Stimulated activated CD4-positive, alpha-beta T cell treated with anti-CD3 and anti-CD28 coated beads, Interleukin-15, amount 100 ng/mL, for 1 hour (primary cell): ENCODE measurements around the gene ALPL.
"Not testable (repeated sequence)": the region's sequence is repeated elsewhere in the genome, so short reads cannot be mapped to it uniquely, and the experiment has no call there.

Experiments used
- DNase-seq, 2 donors: peaks; one replicate each; pipeline ENCODE4 v3.0.0-alpha.2; 2020; ENCODE audit warnings: low read depth in 1 of 2, low spot score in 1 of 2

The ALPL gene

GRCh38 chr1:21553116-21553926 is 44.1 kb downstream of the ALPL start:
- DNase-seq, result no peak

GRCh38 chr1:21559788-21560567 is 50.8 kb downstream of the ALPL start:
- DNase-seq, result no peak

DNA sequence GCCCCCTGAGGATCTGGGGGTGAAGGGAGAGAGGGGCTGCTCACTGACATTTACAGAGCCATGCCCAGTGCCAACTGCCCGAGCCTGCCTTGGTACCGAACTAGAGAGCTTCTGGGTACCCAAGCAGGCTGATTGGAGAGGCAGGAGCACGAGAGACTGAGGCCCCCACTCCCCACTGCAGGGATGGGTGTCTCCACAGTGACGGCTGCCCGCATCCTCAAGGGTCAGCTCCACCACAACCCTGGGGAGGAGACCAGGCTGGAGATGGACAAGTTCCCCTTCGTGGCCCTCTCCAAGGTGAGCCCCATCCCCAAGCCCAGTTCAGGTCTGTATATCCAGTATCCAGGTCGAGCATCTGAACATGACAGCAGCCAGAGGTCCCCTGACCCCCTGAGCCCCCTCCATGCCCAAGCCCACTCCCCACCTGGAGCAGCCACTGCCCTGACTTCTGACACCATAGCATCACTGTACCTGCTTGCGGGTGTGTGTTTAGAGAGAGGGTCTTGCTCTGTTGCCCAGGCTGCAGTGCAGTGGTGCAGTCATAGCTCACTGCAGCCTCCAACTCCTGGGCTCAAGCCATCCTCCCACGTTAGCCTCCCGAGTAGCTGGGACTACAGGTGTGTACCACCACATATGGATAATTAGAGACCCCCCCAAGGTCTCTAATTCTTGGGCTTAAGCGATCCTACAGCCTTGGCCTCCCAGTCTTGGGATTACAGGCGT is 51.9 kb downstream of the ALPL start:
- no peak for DNase-seq

DNA sequence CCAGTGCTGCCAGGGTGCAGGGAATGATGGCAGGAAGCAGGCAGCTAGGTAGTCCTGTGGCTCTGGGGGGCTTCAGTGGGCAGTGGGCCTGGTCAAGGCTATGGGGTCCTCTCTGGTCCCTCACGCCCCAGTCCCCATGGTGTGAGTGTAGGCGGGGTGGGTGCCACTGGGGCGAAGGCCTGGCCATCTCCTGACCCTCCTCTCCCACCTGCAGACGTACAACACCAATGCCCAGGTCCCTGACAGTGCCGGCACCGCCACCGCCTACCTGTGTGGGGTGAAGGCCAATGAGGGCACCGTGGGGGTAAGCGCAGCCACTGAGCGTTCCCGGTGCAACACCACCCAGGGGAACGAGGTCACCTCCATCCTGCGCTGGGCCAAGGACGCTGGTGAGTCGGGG is 53.7 kb downstream of the ALPL start:
- no peak for DNase-seq

- no peak for DNase-seq
Observed at GRCh38 chr1:21563971-21564370, 54.7 kb downstream of the ALPL start.

GRCh38 chr1:21564521-21565095 is 55.4 kb downstream of the ALPL start:
- no peak for DNase-seq

- DNase-seq, result no peak
Observed at GRCh38 chr1:21565285-21565684, 56.1 kb downstream of the ALPL start.

- not testable (repeated sequence) for DNase-seq
Observed at GRCh38 chr1:21566361-21566760, 57.1 kb downstream of the ALPL start.

- no peak for DNase-seq
Observed at GRCh38 chr1:21567241-21568005, 58.2 kb downstream of the ALPL start.

DNA sequence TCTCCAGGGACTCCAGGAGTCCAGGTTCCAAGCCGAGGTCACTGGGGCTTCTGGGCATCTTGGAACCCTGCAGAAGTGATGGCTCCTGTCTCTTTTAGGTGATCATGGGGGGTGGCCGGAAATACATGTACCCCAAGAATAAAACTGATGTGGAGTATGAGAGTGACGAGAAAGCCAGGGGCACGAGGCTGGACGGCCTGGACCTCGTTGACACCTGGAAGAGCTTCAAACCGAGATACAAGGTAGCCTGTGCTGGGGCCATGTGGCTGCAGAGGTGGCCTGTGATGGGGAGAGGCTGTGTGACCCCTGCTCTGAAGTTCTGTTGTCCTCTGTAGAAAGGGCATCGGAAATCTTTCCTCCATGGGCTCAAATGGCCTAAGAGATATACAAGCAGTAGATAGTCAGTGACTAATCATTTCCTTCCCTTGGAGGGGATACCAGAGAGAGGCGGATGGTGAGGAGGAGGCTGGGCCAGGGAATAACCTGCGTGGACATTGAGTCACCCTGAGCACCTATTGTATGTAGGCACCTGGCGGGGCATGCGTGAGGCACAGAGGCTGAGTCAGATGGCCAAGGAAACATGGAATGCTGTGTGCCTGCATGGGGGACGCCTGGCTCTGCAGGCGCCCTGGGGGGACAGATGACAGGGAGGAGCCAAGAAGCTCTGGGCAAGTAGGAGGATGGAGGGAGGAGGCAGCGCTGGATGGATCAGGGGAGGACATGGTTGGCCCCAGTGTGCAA is 59.0 kb downstream of the ALPL start:
- no peak for DNase-seq

GRCh38 chr1:21568809-21569385 is 59.7 kb downstream of the ALPL start:
- DNase-seq, result no peak

DNA sequence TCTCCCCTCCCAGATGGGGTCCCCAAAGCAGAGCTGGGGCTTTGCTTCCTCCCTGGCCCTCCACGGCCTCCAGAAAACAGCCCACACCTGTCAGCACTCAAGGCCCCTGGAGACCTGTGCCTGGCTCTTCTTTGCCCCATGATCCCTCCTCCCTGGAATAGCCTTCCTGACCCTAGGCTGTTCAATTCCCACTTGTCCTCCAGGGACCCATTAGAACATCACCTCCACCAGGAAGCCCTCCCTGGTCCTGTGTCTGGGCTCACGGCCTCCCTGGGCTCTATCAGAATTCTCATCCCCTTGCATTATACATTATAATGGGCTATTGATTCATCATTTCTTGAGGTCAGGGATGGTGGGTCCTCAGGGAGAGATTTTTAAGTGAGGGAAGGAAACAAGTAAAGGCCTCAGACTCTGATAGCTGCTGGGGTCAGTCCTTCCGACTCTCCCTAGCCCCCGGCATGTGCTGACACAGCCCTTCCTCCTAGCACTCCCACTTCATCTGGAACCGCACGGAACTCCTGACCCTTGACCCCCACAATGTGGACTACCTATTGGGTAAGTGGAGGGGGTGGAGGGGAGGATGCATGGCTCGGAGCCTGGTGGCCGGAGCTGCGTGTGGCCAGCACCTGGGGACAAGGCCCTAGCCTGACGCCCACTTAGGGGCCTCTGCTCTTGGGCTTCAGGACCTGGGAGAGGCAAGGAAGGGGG is 60.8 kb downstream of the ALPL start:
- no peak for DNase-seq

DNA sequence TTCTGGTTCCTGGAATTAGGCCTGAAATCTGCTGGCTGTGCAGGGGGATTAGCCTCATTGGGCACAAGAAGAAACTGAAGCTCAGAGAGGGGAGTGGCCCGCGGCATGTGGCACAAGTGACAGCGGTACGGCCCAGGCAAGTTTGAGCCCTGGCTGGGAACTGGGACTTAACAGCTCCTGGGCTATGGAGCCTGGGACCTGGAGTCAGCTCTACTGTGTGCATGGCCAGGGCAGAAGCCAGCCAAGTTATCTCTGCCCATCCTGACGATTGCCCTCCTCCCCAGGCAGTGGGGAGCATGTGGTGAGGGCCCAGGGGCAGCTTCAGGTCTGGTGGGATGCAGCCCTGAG is 61.3 kb downstream of the ALPL start:
- DNase-seq, result no peak

DNA sequence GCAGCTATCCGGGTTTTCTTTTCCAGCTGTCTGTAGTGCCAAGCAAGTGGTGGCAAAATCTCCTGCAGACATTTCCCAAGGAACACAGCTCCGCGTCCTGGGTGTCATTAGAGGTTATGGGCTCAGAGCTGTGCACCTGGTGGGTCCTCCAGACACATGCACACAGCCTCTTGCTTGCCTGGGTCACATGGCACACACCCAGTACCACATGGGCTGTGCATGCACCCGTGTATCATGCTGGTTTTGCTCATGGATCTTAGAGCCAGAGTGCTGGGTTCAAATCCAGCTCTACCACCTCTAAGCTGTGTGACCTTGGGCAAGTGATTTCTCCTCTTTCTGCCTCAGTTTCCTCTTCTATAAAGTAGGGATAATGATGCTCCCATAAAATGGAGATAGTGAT is 61.7 kb downstream of the ALPL start:
- no peak for DNase-seq

GRCh38 chr1:21572221-21572620 is 63.0 kb downstream of the ALPL start:
- no peak for DNase-seq

GRCh38 chr1:21572735-21573277 is 63.6 kb downstream of the ALPL start:
- no peak for DNase-seq

- DNase-seq, result no peak
Observed at GRCh38 chr1:21573475-21573874, 64.3 kb downstream of the ALPL start.

DNA sequence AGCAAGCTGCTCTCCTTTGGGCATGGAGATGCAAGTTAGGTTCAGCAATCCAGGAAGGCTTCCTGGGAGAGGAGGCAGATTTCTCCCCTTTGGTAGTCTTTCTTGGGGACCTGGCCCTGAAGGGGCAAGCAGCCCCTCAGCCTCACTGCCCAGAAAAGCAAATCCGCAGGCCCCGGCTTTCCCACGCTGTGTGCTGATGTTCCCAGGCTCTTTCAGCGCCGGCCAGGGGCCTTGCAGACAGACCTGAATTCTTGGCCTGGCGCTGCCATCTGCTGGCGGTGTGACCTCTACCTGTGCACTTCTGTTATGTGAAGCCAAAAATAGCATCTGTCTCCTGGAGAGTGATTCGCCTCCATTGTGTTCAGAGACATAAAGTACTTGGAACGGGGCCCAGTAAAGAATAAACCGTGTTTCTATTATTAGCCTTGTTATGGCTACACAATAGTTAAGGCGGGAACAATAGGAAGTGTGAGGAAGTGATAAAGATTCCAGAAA is 64.8 kb downstream of the ALPL start:
- DNase-seq, result no peak
